DMS114 treated with DMSO at 0.1 percent for 48 hours (cell line): ENCODE results near the gene VAMP3.

ENCODE experiments used
- DNase-seq: peaks from one replicate; lab custom pipeline; 2025; ENCODE audit not compliant: unreplicated experiment; lab: John Stamatoyannopoulos, UW

VAMP3 gene

DNA sequence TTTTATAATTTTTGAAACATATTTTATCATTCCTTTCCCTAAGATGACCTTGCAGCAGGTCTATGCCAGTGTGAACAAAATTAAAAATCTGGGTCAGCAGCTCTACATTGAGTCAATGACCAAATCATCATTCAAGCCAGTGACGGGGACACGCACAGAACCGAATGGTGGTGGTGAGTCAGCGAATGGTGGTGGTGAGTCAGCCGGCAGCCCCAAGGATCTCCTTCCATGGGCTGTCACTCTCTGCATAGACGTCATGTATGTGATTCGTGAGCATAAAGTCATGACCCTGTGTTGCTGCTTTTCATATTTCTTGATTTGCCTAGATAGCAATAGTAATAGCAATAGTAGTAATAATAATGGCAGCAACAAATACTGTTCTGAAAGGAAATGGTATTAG, 39.3 kb downstream of the VAMP3 start:
- no peak for DNase-seq

DNA sequence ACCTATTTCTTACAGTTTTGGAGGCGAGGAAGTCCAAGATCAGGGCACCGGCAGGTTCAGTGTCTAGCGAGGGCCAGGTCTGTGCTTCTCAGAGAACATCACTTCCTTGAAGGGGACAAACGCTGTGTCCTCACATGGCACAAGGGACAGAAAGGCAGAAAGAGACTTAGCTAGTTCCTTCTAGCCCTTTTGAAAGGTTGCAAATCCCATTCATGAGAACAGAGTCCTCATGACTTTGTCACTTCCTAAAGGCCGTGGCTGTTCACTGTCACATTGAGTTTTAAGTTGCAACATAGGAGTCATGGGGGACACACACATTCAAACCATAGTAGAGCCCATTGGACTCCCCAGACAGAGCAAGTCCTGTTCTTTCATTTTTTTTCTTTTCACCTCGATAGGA, 40.4 kb downstream of the VAMP3 start:
- DNase-seq = no peak

GRCh38 chr1:7813677-7814373, 42.7 kb downstream of the VAMP3 start:
- DNase-seq = no peak

DNA sequence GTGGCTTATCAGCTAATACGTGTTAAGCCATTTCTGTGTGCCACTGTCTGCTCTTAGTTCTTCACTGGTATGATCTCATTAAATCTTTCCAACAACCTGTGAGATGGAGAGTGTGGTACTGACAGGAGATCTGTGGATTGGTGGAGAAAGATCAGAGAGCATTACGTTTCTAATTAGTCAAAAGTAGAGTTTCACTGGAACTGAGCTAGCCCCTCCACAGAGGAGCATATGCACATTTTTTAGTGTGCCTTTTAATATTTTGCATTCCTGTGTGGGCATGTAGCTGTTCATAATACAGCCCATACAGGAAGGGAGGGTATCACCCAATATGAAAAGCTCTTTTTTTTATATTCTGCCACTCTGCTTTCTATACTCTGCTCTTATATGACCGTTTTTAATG, 50.2 kb downstream of the VAMP3 start:
- DNase-seq = no peak

DNA sequence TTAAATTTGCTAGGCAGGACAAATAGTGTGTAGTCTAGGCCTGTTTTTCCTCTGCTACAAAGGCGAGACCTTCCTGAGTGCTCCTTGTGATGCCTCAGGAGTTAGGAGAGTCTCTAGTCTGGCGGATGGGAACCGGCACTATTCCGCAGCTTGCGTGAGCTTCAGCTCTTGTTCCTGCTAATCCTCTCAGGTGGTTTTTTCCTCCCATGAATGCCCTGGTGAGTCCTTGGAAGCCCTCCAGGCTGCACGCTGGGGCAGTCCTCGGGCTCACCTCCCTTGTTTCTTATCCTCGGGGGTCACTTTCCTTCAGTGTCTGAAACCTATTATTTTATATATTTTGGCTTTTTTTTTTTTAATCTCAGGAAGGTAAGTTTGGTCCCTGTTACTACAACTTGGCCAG, 53.6 kb downstream of the VAMP3 start:
- no peak for DNase-seq

DNA sequence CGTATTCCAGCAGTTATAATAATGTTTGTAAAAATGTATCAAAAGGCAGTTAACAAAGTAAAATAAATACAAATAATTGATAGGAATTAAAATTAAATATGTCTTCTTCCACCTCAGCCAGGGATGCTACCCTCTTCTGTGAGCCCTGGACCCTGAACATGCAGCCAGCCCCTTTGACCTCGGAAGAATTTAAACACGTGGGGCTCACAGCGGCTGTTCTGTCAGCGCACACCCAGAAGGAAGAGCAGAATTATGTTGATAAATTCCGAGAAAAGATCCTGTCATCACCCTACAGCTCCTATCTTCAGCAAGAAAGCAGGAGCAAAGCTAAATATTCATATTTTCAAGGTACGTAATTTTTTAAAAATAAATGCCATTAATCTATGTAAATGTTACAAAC, 55.3 kb downstream of the VAMP3 start:
- no peak for DNase-seq

DNA sequence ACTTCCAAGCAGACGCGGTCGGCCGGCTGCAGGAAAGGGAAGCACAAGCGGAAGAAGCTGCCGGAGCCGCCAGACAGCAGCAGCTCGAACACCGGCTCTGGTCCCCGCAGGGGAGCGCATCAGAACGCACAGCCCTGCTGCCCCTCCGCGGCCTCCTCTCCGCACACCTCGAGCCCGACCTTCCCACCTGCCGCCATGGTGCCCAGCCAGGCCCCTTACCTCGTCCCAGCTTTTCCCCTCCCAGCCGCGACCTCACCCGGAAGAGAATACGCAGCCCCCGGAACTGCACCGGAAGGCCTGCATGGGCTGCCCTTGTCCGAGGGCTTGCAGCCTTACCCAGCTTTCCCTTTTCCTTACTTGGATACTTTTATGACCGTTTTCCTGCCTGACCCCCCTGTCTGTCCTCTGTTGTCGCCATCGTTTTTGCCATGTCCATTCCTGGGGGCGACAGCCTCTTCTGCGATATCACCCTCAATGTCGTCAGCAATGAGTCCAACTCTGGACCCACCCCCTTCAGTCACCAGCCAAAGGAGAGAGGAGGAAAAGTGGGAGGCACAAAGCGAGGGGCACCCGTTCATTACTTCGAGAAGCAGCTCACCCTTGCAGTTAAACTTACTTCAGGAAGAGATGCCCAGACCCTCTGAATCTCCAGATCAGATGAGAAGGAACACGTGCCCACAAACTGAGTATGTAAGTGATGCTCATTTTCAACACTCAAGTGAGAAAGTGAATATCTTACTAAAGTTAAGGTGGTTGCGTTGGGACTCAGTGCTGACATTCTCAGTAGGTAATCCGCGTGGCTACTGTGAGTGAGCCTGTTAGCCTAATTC, 56.2 kb downstream of the VAMP3 start:
- no peak for DNase-seq
